D721Med (cell line): ENCODE data around the gene CFAP69.

Source experiments
- DNase-seq: peaks from one replicate; pipeline ENCODE4 v3.0.0; 2011; ENCODE audit warnings: low spot score; ENCODE audit not compliant: insufficient read length
- FAIRE-seq: peaks from 2 replicates; lab custom pipeline; 2011; peaks lifted over from hg19 to GRCh38; lab: Jason Lieb, UNC
- CTCF ChIP-seq: IDR thresholded peaks from 2 replicates; pipeline ENCODE4 v1.5.1; 2012; ENCODE audit warnings: mild to moderate bottlenecking, control low read depth; ENCODE audit not compliant: insufficient read depth; ENCODE audit errors: missing control alignments

CFAP69 gene

GRCh38 chr7:90211391-90212148, 33.4 kb upstream of the CFAP69 start, which contains the start of gene STEAP2:
STEAP2 (plus strand) TSS chr7:90211740; CDS start chr7:90225083, 13,343 bp downstream.
- FAIRE-seq (no peak), DNase-seq (peak; percentile 40)
- peak; percentile 37 for TF ChIP-seq CTCF

- no peak for FAIRE-seq
- DNase-seq, result no peak
These were observed 32.9 kb upstream of the CFAP69 start for GRCh38 chr7:90212149-90212495.

GRCh38 chr7:90213521-90213920, 31.5 kb upstream of the CFAP69 start:
- no peak for FAIRE-seq
- DNase-seq, result no peak
- no peak for TF ChIP-seq CTCF

More at GRCh38 chr7:90212149-90212495, 32.9 kb upstream of the CFAP69 start:
- TF ChIP-seq CTCF, result no peak

- FAIRE-seq (no peak), DNase-seq (no peak)
These were observed 28.8 kb upstream of the CFAP69 start for GRCh38 chr7:90216080-90216674.

GRCh38 chr7:90216771-90217170, 28.2 kb upstream of the CFAP69 start:
- no peak for FAIRE-seq
- no peak for TF ChIP-seq CTCF
- no peak for DNase-seq

More at GRCh38 chr7:90216080-90216674, 28.8 kb upstream of the CFAP69 start:
- no peak for TF ChIP-seq CTCF

- TF ChIP-seq CTCF, result no peak
- no peak for DNase-seq
- no peak for FAIRE-seq
These were observed 22.6 kb upstream of the CFAP69 start for GRCh38 chr7:90222390-90222789.
